Measurements from ENCODE around the gene RHPN2.

DNA sequence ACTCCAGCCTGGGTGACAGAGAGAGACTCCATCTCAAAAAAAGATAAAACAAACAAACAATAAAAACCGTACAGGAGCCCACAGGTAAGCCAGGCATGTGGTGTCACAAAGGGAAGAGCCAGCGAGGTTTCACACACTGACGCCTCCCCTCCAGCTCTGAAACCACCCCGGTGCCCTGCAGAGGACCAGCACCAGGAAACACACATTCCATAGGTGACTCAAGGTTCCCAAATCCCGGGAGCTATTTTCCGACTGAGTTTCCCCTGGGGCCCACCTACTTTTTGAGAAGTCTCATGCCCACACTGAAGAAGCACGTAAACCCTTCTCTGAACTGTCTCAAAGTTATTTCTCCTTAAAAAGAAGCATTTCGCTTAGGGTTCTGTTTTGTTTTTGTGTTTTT is 40.3 kb downstream of the RHPN2 start:
- TF ChIP-seq, protein P1, sequence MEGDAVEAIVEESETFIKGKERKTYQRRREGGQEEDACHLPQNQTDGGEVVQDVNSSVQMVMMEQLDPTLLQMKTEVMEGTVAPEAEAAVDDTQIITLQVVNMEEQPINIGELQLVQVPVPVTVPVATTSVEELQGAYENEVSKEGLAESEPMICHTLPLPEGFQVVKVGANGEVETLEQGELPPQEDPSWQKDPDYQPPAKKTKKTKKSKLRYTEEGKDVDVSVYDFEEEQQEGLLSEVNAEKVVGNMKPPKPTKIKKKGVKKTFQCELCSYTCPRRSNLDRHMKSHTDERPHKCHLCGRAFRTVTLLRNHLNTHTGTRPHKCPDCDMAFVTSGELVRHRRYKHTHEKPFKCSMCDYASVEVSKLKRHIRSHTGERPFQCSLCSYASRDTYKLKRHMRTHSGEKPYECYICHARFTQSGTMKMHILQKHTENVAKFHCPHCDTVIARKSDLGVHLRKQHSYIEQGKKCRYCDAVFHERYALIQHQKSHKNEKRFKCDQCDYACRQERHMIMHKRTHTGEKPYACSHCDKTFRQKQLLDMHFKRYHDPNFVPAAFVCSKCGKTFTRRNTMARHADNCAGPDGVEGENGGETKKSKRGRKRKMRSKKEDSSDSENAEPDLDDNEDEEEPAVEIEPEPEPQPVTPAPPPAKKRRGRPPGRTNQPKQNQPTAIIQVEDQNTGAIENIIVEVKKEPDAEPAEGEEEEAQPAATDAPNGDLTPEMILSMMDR (IDR thresholded peaks at IDR 0.05): no peak
- TF ChIP-seq POLR2AphosphoS5 (IDR thresholded peaks at IDR 0.05) (no peak), POLR2A (IDR thresholded peaks at IDR 0.05) (no peak)
